Spleen (tissue), 11 donors: Measurements from ENCODE around the gene SLC4A11. TPM values are rescaled to one million over a fixed set of nuclear protein-coding genes. Genes with fewer than 3 reads are reported as not detected.

Source experiments
- DNase-seq: peaks from one replicate; pipeline ENCODE4 v3.0.0-alpha.2; 2020
- H3K27ac ChIP-seq, 8 donors: fragments of 200-600 bp; sonication (generic) in 7 of 8; 1 replicate in 4 of 8; 2 replicates in 4 of 8; pipeline versions ENCODE4 v1.5.0 to v1.8.0; 2016 to 2021; ENCODE audit warnings: inconsistent platforms in 4 of 8, mild to moderate bottlenecking in 4 of 8, moderate library complexity in 1 of 8
- H3K27me3 ChIP-seq, 7 donors: fragments of 200-600 bp; sonication (generic) in 6 of 7; replicated peaks in 1 of 7; 1 replicate in 4 of 7; 2 replicates in 3 of 7; pipeline versions ENCODE4 v1.5.0 to v1.8.0; 2016 to 2021; ENCODE audit warnings: inconsistent platforms in 3 of 7, mild to moderate bottlenecking in 1 of 7
- H3K36me3 ChIP-seq, 6 donors: fragments of 200-600 bp; sonication (generic) in 5 of 6; 1 replicate in 4 of 6; 2 replicates in 2 of 6; pipeline versions ENCODE4 v1.5.0 to v1.8.0; 2016 to 2021; ENCODE audit warnings: inconsistent platforms in 2 of 6
- H3K4me1 ChIP-seq, 6 donors: fragments of 200-600 bp; sonication (generic) in 5 of 6; 1 replicate in 3 of 6; 2 replicates in 3 of 6; pipeline versions ENCODE4 v1.5.0 to v1.8.0; 2016 to 2021; ENCODE audit warnings: inconsistent platforms in 3 of 6
- H3K4me3 ChIP-seq, 8 donors: fragments of 200-600 bp; sonication (generic) in 7 of 8; 1 replicate in 4 of 8; 2 replicates in 4 of 8; pipeline versions ENCODE4 v1.5.0 to v1.8.0; 2016 to 2021; ENCODE audit warnings: inconsistent platforms in 4 of 8, mild to moderate bottlenecking in 4 of 8, moderate library complexity in 2 of 8
- H3K9me3 ChIP-seq, 8 donors: fragments of 200-600 bp; sonication (generic) in 7 of 8; 1 replicate in 4 of 8; 2 replicates in 4 of 8; pipeline versions ENCODE4 v1.5.0 to v1.8.0; 2016 to 2021; ENCODE audit warnings: inconsistent platforms in 4 of 8
- POLR2A ChIP-seq, 3 donors: fragments of 450-650 bp; IDR thresholded peaks; one replicate each; pipeline ENCODE4 v1.5.1; 2017; ENCODE audit warnings: antibody characterized with exemption in 3 of 3, mild to moderate bottlenecking in 1 of 3
- POLR2AphosphoS5 ChIP-seq, 3 donors: sonication (generic); formaldehyde crosslinking; IDR thresholded peaks; one replicate each; pipeline ENCODE4 v1.5.1; 2017; ENCODE audit warnings: antibody characterized with exemption in 3 of 3
- WGBS, 5 donors: extraction: QIAGEN DNeasy Blood & Tissue Kit in 3 of 5; methylation state at CpG; one replicate each; pipeline versions ENCODE4 v1.1.5 to v1.1.7; 2013 to 2018; 5-methylcytosine and 5-hydroxymethylcytosine counted together
- intact Hi-C: fragments of 100-400 bp; cut with DNase I; formaldehyde crosslinking; loops from one replicate; pipeline ENCODE4 v1.15.0; 2023; ENCODE audit warnings: low total_unique reads
- polyA plus RNA-seq, 3 donors: library from polyadenylated mRNA; stranded (reverse); fragments of 200-250 nt; gene quantifications; one replicate each; pipeline ENCODE4 v1.2.1, GENCODE V29; 2013
- total RNA-seq, 7 donors: library from RNA; depleted of rRNA in 3 of 7; stranded (reverse); fragments of >200 nt in 3 of 7; fragmentation: NEBNext Ultra II Directional in 4 of 7; extraction: Animal tissue kit (Norgen Biotek cat#: 25700) in 4 of 7; gene quantifications; one replicate each; pipeline versions ENCODE4 v1.1.0 to v1.2.1, GENCODE V29; 2016 to 2021
- TF ChIP-seq, protein P1 (sequence below), 11 experiments: fragments of 200-600 bp in 7 of 11; fragments of 450-650 bp in 4 of 11; sonication (generic) in 4 of 11; IDR thresholded peaks in 8 of 11; conservative IDR thresholded peaks in 3 of 11; 1 replicate in 7 of 11; 2 replicates in 4 of 11; pipeline versions ENCODE4 v1.4.0 to v1.8.0; 2016 to 2021; ENCODE audit warnings: antibody characterized with exemption in 11 of 11, inconsistent platforms in 4 of 11, mild to moderate bottlenecking in 1 of 11
- donor health status: healthy with polysubstance abuse.
- donor health status: DM: no; HTN: no; CAD: no; lungs with moderate emphysema.
- donor health status: DM: no; HTN: no; CAD: no.
- donor health status: Bipolar disorder and iron deficiency.
- donor health status: healthy.
- donor health status: DM: no; HTN: no; CAD: no.
- donor health status: DM: yes; HTN: yes; CAD: no.

SLC4A11 gene
- total and polyA plus RNA-seq, 10 donors, result 0.52 to 1.6 (median 0.92) TPM

DNA sequence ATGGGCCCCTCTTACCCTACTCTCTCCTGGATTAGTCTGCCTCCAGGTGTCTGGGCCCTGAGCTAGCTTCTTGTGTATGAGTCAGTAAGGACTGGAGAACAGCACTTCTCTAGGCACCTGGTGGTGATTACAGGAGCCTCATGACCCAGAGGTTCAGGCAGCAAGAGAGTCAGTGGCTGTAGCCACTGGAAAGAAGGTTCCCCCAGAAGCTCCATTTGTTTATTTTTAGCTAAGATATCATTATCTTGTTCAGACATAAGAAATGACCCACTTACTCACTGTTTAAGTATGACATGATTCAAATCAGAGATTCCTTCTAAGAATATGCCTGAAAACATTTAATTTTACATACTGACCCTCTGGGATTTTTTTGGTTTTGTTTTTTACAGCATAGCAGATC, 23.6 kb upstream of the SLC4A11 start:
- Histone ChIP-seq H3K36me3 (peaks cover 5 to 97% (median 50%) of the 10 kb centered on the region in 6 donors), H3K4me3 (no peak overlapping the region), H3K27ac (no peak overlapping the region), H3K9me3 (no peaks in the 10 kb centered on the region), H3K4me1 (no peaks in the 10 kb centered on the region), H3K27me3 (no peaks in the 10 kb centered on the region)
- intact Hi-C loops, result no loop called here
- DNase-seq, result no peak
- TF ChIP-seq POLR2AphosphoS5 (IDR thresholded peaks at IDR 0.05), result no peak
- TF ChIP-seq, protein P1, sequence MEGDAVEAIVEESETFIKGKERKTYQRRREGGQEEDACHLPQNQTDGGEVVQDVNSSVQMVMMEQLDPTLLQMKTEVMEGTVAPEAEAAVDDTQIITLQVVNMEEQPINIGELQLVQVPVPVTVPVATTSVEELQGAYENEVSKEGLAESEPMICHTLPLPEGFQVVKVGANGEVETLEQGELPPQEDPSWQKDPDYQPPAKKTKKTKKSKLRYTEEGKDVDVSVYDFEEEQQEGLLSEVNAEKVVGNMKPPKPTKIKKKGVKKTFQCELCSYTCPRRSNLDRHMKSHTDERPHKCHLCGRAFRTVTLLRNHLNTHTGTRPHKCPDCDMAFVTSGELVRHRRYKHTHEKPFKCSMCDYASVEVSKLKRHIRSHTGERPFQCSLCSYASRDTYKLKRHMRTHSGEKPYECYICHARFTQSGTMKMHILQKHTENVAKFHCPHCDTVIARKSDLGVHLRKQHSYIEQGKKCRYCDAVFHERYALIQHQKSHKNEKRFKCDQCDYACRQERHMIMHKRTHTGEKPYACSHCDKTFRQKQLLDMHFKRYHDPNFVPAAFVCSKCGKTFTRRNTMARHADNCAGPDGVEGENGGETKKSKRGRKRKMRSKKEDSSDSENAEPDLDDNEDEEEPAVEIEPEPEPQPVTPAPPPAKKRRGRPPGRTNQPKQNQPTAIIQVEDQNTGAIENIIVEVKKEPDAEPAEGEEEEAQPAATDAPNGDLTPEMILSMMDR (IDR thresholded peaks at IDR 0.05 in 8 of 11, conservative IDR thresholded peaks at IDR 0.05 in 3 of 11), result no peak
- TF ChIP-seq POLR2A (IDR thresholded peaks at IDR 0.05), result no peak

DNA sequence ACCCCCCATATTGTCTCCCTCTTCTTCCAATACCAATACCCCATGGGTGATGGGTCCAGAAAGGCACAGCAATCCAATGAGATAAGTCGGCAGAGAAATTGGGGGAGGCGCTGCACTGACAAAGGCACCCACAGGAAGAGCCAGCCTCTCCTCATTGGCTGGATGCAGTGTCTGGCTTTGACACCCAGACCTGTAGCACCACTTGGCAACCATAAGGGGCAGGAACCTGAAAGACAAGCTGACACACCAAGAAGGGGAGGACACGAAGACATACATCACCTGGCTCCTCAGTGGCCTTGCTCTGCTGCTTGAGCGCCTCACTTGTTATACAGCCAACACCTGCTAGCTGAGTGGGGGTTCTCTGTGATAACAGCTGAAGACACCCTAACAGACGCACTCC, 19.4 kb upstream of the SLC4A11 start:
- 91 to 97% (median 93%) methylated on average over 5 of the region's 5 CpGs for WGBS, 5 donors
- Histone ChIP-seq H3K4me1 (no peaks in the 10 kb centered on the region), H3K4me3 (no peak overlapping the region), H3K9me3 (no peaks in the 10 kb centered on the region), H3K27ac (no peak overlapping the region), H3K27me3 (no peaks in the 10 kb centered on the region), H3K36me3 (peaks cover 0 to 98% (median 67%) of the 10 kb centered on the region in 6 donors)
- TF ChIP-seq POLR2AphosphoS5 (IDR thresholded peaks at IDR 0.05), result no peak
- no peak for TF ChIP-seq POLR2A (IDR thresholded peaks at IDR 0.05)
- TF ChIP-seq, protein P1 (IDR thresholded peaks at IDR 0.05 in 8 of 11, conservative IDR thresholded peaks at IDR 0.05 in 3 of 11), result no peak
- intact Hi-C loops, result no loop called here
- DNase-seq, result no peak

DNA sequence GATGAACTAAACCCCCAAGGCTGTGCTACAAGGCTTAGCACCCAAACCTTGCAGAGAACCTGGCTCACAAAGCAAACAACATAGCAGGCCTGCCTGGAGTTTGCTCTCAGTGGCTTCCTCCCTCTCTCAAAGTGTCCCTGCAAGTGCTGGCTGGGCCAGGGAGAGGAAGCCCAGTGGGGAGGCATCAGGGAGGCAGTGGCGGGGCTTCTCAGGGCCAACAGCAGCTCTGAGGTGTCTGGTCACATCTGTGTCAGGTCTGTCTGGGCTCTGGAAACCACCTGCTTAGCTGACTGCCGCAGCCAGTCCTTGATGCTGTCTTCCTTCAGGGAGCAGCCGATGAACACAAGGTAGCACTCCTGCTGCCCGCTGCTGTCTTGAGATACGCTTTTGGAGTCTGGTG, 16.7 kb upstream of the SLC4A11 start:
- 93 to 99% (median 97%) methylated on average over 5 of the region's 5 CpGs for WGBS, 5 donors
- no peaks in the 10 kb centered on the region for H3K27me3 ChIP-seq
- no peak for DNase-seq
- H3K4me3 ChIP-seq, result no peak overlapping the region
- peaks cover 0 to 98% (median 73%) of the 10 kb centered on the region in 6 donors for H3K36me3 ChIP-seq
- H3K9me3 ChIP-seq, result no peaks in the 10 kb centered on the region
- intact Hi-C loops, result no loop called here
- H3K4me1 ChIP-seq, result no peaks in the 10 kb centered on the region
- no peak for TF ChIP-seq POLR2A (IDR thresholded peaks at IDR 0.05)
- TF ChIP-seq, protein P1 (IDR thresholded peaks at IDR 0.05 in 8 of 11, conservative IDR thresholded peaks at IDR 0.05 in 3 of 11), result no peak
- TF ChIP-seq POLR2AphosphoS5 (IDR thresholded peaks at IDR 0.05), result no peak
- H3K27ac ChIP-seq, result no peak overlapping the region

DNA sequence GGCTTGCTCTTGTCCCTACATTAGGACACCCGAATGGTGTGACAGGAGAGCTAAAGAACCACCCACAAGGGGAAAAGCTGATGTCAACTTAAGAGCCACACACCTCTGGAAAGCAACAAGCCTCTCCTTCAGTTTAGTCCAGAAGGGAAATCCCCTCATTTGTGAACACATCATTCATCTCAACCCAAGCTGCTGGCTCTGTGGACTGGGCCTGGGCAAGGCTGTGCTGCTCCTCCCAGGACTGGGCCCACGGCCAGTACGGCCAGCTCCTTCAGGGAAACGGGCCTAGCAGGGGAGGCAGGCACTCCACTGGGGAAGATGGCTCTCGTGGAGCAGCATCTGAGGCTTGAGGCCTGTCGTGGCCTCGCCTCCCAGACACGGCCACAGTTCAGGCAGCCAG, 12.8 kb upstream of the SLC4A11 start:
- 69 to 100% (median 85%) methylated on average over 2 to 8 of the region's 8 CpGs for WGBS, 5 donors
- H3K27ac ChIP-seq, result no peak overlapping the region
- peaks cover 0 to 35% (median 7%) of the 10 kb centered on the region in 7 donors for H3K27me3 ChIP-seq
- no peaks in the 10 kb centered on the region for H3K9me3 ChIP-seq
- DNase-seq, result no peak
- peaks cover 8 to 22% (median 14%) of the 10 kb centered on the region in 6 donors for H3K4me1 ChIP-seq
- peaks cover 0 to 68% (median 49%) of the 10 kb centered on the region in 6 donors for H3K36me3 ChIP-seq
- intact Hi-C loops, result no loop called here
- TF ChIP-seq POLR2AphosphoS5 (IDR thresholded peaks at IDR 0.05), result peak in 1 of 3 donors; percentile 44
- TF ChIP-seq, protein P1 (IDR thresholded peaks at IDR 0.05 in 8 of 11, conservative IDR thresholded peaks at IDR 0.05 in 3 of 11), result no peak
- H3K4me3 ChIP-seq, result no peak overlapping the region
